ENCODE data around the gene SPTA1.

The SPTA1 gene

DNA sequence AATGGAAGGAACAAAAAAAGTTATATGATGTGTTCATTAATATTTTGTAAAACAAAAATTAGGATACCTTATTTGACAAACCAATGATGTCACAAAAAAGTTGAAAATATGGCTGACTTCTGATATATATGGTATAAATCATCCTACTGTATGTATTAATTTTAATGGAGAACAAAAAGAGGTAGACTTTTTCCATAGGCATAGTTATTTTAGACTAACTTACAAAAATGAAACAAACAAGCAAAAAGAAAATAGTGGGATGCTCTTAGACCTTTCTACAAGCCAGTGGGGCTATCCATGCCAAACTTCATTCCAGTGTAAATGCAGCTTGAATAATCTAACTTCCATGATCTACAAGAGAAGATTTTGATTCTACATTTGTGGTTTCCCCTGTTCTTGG lies 522 bp upstream of the SPTA1 start:
- Histone ChIP-seq H3K27me3 (ENCODE audit: insufficient read depth, low read length) (no peaks in the 10 kb centered on the region), H3K9me3 (ENCODE audit: low read length) (no peaks in the 10 kb centered on the region), H3F3A (ENCODE audit: insufficient read depth, low read length) (no peaks in the 10 kb centered on the region), H2AFZ (ENCODE audit: low read length) (no peak overlapping the region), H3K9me2 (ENCODE audit: low read depth, low read length) (no peaks in the 10 kb centered on the region), H3K79me2 (ENCODE audit: insufficient read depth, low read length) (no peaks in the 10 kb centered on the region), H3K4me2 (ENCODE audit: low read length) (no peak overlapping the region), H3K4me3 (ENCODE audit: low read depth, low read length, poor library complexity, severe bottlenecking) (no peak overlapping the region), H4K20me1 (ENCODE audit: insufficient read depth, low read length) (no peaks in the 10 kb centered on the region), H3K4me1 (ENCODE audit: insufficient read depth, low read length, severe bottlenecking) (no peaks in the 10 kb centered on the region), H3K36me3 (ENCODE audit: insufficient read depth, low read length) (no peaks in the 10 kb centered on the region), H3K27ac (ENCODE audit: low read depth, low read length, poor library complexity, severe bottlenecking) (no peak overlapping the region), H3K9ac (ENCODE audit: low read length) (no peak overlapping the region)
- TF ChIP-seq, protein P1, sequence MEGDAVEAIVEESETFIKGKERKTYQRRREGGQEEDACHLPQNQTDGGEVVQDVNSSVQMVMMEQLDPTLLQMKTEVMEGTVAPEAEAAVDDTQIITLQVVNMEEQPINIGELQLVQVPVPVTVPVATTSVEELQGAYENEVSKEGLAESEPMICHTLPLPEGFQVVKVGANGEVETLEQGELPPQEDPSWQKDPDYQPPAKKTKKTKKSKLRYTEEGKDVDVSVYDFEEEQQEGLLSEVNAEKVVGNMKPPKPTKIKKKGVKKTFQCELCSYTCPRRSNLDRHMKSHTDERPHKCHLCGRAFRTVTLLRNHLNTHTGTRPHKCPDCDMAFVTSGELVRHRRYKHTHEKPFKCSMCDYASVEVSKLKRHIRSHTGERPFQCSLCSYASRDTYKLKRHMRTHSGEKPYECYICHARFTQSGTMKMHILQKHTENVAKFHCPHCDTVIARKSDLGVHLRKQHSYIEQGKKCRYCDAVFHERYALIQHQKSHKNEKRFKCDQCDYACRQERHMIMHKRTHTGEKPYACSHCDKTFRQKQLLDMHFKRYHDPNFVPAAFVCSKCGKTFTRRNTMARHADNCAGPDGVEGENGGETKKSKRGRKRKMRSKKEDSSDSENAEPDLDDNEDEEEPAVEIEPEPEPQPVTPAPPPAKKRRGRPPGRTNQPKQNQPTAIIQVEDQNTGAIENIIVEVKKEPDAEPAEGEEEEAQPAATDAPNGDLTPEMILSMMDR (IDR thresholded peaks at IDR 0.05; ENCODE audit: low read length) = no peak
- no peak for TF ChIP-seq EZH2 (IDR thresholded peaks at IDR 0.05; ENCODE audit: borderline replicate concordance, low read length)

DNA sequence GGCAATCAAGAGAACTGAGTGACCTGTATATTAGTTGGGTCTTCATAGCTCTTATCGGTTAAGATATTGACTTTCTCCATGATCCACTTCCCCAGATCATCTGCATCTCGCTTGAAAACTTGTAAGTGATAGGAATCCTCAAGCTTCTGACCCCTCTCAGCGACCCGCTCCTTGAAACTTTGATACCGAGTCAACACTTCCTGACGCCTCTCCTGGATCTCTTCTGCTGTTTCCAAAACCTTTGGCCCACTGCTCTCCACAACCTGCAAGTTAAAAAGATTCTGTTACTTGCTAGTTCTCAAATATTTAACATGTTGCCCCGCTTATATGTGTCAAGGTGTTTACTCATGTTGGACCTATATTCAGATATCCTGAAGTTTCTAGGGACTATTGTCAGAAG lies 1.4 kb downstream of the SPTA1 start:
- Histone ChIP-seq H3K4me3 (ENCODE audit: low read depth, low read length, poor library complexity, severe bottlenecking) (no peak overlapping the region), H4K20me1 (ENCODE audit: insufficient read depth, low read length) (no peaks in the 10 kb centered on the region), H3F3A (ENCODE audit: insufficient read depth, low read length) (no peaks in the 10 kb centered on the region), H3K4me1 (ENCODE audit: insufficient read depth, low read length, severe bottlenecking) (no peaks in the 10 kb centered on the region), H3K27ac (ENCODE audit: low read depth, low read length, poor library complexity, severe bottlenecking) (no peak overlapping the region), H3K9me2 (ENCODE audit: low read depth, low read length) (no peaks in the 10 kb centered on the region), H3K79me2 (ENCODE audit: insufficient read depth, low read length) (no peaks in the 10 kb centered on the region), H2AFZ (ENCODE audit: low read length) (no peak overlapping the region), H3K36me3 (ENCODE audit: insufficient read depth, low read length) (no peaks in the 10 kb centered on the region), H3K27me3 (ENCODE audit: insufficient read depth, low read length) (no peaks in the 10 kb centered on the region), H3K9me3 (ENCODE audit: low read length) (no peaks in the 10 kb centered on the region), H3K9ac (ENCODE audit: low read length) (no peak overlapping the region), H3K4me2 (ENCODE audit: low read length) (no peak overlapping the region)
- no peak for TF ChIP-seq EZH2 (IDR thresholded peaks at IDR 0.05; ENCODE audit: borderline replicate concordance, low read length)
- TF ChIP-seq, protein P1 (IDR thresholded peaks at IDR 0.05; ENCODE audit: low read length) = no peak

DNA sequence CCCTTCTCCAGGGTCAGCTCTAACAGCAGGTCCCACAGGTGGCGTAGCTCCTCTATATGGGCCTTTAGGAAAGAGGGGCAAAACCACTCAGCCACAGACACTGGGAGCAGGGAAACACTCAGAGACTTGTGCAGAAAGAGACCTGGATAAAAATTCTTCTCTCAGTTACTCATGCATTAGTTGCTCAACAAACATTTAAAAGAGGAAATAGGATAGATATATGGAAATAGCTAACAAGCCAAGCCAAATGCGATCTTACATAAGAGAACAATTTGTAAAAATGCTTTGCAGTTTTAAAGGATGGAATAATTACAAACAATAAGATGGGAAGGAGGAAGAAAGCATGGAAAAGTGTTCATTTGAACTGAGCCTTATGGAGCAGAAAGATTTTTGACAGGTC lies 4.9 kb downstream of the SPTA1 start:
- Histone ChIP-seq H3K4me2 (ENCODE audit: low read length) (no peak overlapping the region), H2AFZ (ENCODE audit: low read length) (no peak overlapping the region), H3K9me3 (ENCODE audit: low read length) (no peaks in the 10 kb centered on the region)

More for the DNA sequence above, 4.9 kb downstream of the SPTA1 start:
- Histone ChIP-seq H3F3A (ENCODE audit: insufficient read depth, low read length) (no peaks in the 10 kb centered on the region), H3K27ac (ENCODE audit: low read depth, low read length, poor library complexity, severe bottlenecking) (no peak overlapping the region), H3K79me2 (ENCODE audit: insufficient read depth, low read length) (no peaks in the 10 kb centered on the region), H3K9me2 (ENCODE audit: low read depth, low read length) (no peaks in the 10 kb centered on the region), H3K36me3 (ENCODE audit: insufficient read depth, low read length) (no peaks in the 10 kb centered on the region), H3K4me1 (ENCODE audit: insufficient read depth, low read length, severe bottlenecking) (no peaks in the 10 kb centered on the region), H3K4me3 (ENCODE audit: low read depth, low read length, poor library complexity, severe bottlenecking) (no peak overlapping the region), H3K27me3 (ENCODE audit: insufficient read depth, low read length) (no peaks in the 10 kb centered on the region), H4K20me1 (ENCODE audit: insufficient read depth, low read length) (no peaks in the 10 kb centered on the region), H3K9ac (ENCODE audit: low read length) (no peak overlapping the region)
- TF ChIP-seq, protein P1 (IDR thresholded peaks at IDR 0.05; ENCODE audit: low read length) = no peak
- TF ChIP-seq EZH2 (IDR thresholded peaks at IDR 0.05; ENCODE audit: borderline replicate concordance, low read length) = no peak
